CD8-positive, alpha-beta memory T cell (primary cell): Measurements from ENCODE around the gene ITGAD. TPM values are rescaled to one million over a fixed set of nuclear protein-coding genes. Genes with fewer than 3 reads are reported as not detected.
A peak's percentile ranks its signal among the peaks of the same experiment; 100 is the strongest.
"Not testable (repeated sequence)": the region's sequence is repeated elsewhere in the genome, so short reads cannot be mapped to it uniquely, and the experiment has no call there.

Experiments used
- CTCF ChIA-PET: fragments of 350-600 bp; sonication (Branson Sonifier 250); formaldehyde crosslinking; loops from one replicate; lab custom pipeline; 2021; ENCODE audit warnings: antibody characterized with exemption; lab: Charles Lee
- POLR2A ChIA-PET: fragments of 350-600 bp; sonication (Branson Sonifier 250); formaldehyde crosslinking; loops from one replicate; lab custom pipeline; 2021; ENCODE audit warnings: antibody characterized with exemption; lab: Charles Lee
- DNase-seq, 5 donors: peaks; one replicate each; pipeline versions ENCODE4 v3.0.0 to v3.0.0-alpha.2; 2020 to 2022; ENCODE audit warnings: mixed read lengths in 1 of 5
- H3K27ac ChIP-seq: one replicate; pipeline ENCODE4 v1.7.0; 2013; ENCODE audit warnings: low read depth, mild to moderate bottlenecking, low read length, moderate library complexity
- H3K27me3 ChIP-seq: 2 replicates; pipeline ENCODE4 v1.7.0; 2013; ENCODE audit warnings: low read length, mild to moderate bottlenecking; ENCODE audit not compliant: insufficient read depth, poor library complexity, severe bottlenecking
- H3K36me3 ChIP-seq: 2 replicates; pipeline ENCODE4 v1.7.0; 2013; ENCODE audit warnings: mild to moderate bottlenecking, low read length, moderate library complexity; ENCODE audit not compliant: insufficient read depth
- H3K4me1 ChIP-seq: 2 replicates; pipeline ENCODE4 v1.7.0; 2013; ENCODE audit warnings: mild to moderate bottlenecking, low read length, moderate library complexity; ENCODE audit not compliant: insufficient read depth
- H3K4me3 ChIP-seq: 2 replicates; pipeline ENCODE4 v1.7.0; 2013; ENCODE audit warnings: mild to moderate bottlenecking, low read length
- H3K9me3 ChIP-seq: 2 replicates; pipeline ENCODE4 v1.7.0; 2013; ENCODE audit warnings: mild to moderate bottlenecking, low read length
- H3K27ac Mint-ChIP-seq, 8 donors: one replicate each; pipeline ENCODE4 v1.8.0; 2020 to 2021; ENCODE audit warnings: mixed read lengths in 8 of 8, mild to moderate bottlenecking in 6 of 8, inconsistent platforms in 3 of 8, moderate library complexity in 3 of 8
- H3K27me3 Mint-ChIP-seq, 2 donors: one replicate each; pipeline ENCODE4 v1.8.0; 2020 to 2021; ENCODE audit warnings: mixed read lengths in 2 of 2, mild to moderate bottlenecking in 1 of 2, moderate library complexity in 1 of 2
- H3K36me3 Mint-ChIP-seq, 3 donors: one replicate each; pipeline ENCODE4 v1.8.0; 2020 to 2021; ENCODE audit warnings: mixed read lengths in 3 of 3, inconsistent platforms in 1 of 3, mild to moderate bottlenecking in 1 of 3
- H3K4me1 Mint-ChIP-seq, 3 donors: one replicate each; pipeline ENCODE4 v1.8.0; 2020 to 2021; ENCODE audit warnings: mixed read lengths in 3 of 3, inconsistent platforms in 1 of 3, mild to moderate bottlenecking in 1 of 3
- H3K4me3 Mint-ChIP-seq, 7 donors: one replicate each; pipeline ENCODE4 v1.8.0; 2020 to 2021; ENCODE audit warnings: mixed read lengths in 7 of 7, mild to moderate bottlenecking in 6 of 7, moderate library complexity in 4 of 7, inconsistent platforms in 2 of 7
- H3K9me3 Mint-ChIP-seq, 5 donors: one replicate each; pipeline ENCODE4 v1.8.0; 2020 to 2022; ENCODE audit warnings: mixed read lengths in 5 of 5, mild to moderate bottlenecking in 3 of 5, moderate library complexity in 2 of 5, inconsistent platforms in 1 of 5
- polyA plus RNA-seq: library from polyadenylated mRNA; unstranded; fragments of 300-500 nt; fragmentation: Illumina TruSeq; gene quantifications from one replicate; pipeline ENCODE4 v1.2.3, GENCODE V29; 2021
- total RNA-seq, 2 experiments: library from RNA; stranded (reverse); gene quantifications; one replicate each; pipeline ENCODE4 v1.2.3, GENCODE V29; 2021

Gene ITGAD
- total and polyA plus RNA-seq, 3 experiments from 2014 or later: 0.12 TPM; not detected in 2

DNA sequence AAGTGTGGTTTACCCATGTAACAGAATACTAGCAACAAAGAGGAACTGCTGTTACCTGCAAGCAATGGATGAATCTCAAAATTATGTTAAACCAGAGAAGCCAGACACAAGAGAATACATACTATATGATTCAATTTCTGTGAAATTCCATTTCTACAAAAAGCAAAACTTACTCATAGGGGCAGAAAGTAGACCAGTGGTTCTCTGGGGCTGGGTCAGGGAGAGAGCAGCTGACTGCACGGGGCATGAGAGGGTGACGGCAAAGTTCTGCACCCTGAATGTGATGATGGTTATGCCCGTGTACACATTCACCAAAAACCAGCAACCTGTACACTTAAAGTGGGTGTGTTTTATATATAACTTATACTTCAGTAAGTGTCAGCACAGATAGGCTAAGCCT is 46.4 kb downstream of the ITGAD start:
- H3K27me3 ChIP-seq: no peaks in the 10 kb centered on the region
- Mint-ChIP-seq H3K4me1 (peaks cover 12 to 19% (median 18%) of the 10 kb centered on the region in 3 donors), H3K27ac (no peak overlapping the region), H3K4me3 (peak overlapping the region in 1 of 7 donors; percentile 55), H3K36me3 (peaks cover 0 to 2% (median 0%) of the 10 kb centered on the region in 3 donors), H3K27me3 (peaks cover 0 to 1% of the 10 kb centered on the region in 2 donors), H3K9me3 (no peaks in the 10 kb centered on the region)
- ChIA-PET CTCF (no interaction called here), POLR2A (no interaction called here)
- no peaks in the 10 kb centered on the region for H3K4me1 ChIP-seq
- H3K4me3 ChIP-seq: no peak overlapping the region
- H3K9me3 ChIP-seq: no peaks in the 10 kb centered on the region
- no peaks in the 10 kb centered on the region for H3K36me3 ChIP-seq
- DNase-seq: no peak
- no peak overlapping the region for H3K27ac ChIP-seq

DNA sequence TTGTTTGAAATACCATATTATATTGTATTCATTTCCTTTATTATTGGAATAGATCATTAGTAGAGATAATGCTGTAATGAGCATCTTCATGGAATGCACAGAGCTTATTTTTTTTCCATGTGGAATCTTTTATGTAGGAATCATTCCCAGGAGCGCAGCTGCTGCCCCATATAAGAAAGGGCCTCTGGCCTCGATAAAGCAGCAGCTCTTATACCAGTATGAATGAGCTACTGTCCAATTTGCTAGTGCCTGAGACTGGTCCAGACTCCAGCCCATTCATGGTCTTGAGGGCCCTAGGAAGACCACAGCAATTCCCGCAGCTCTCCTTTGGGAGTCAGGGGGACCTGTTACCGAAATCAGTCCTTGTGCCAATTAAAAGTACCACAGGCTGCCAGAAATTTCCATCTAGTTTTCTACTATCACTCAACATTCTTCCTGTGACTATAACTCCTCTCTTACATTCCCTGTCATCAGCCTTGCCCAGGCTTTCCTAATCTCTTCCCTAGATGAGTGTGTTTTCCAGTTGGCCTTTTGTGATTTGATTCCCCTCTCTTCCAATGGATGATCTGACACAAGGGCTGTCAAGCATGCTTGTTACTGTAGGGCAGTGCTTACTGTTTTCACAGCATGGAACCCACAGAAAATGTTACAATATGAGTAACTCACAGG is 47.5 kb downstream of the ITGAD start:
- Histone ChIP-seq H3K4me3 (no peak overlapping the region), H3K27ac (no peak overlapping the region), H3K4me1 (no peaks in the 10 kb centered on the region), H3K36me3 (no peaks in the 10 kb centered on the region), H3K9me3 (no peaks in the 10 kb centered on the region), H3K27me3 (no peaks in the 10 kb centered on the region)
- Mint-ChIP-seq H3K27ac (peak overlapping the region in 1 of 8 donors; percentile 2), H3K4me1 (peaks cover 12 to 19% (median 18%) of the 10 kb centered on the region in 3 donors), H3K36me3 (peaks cover 0 to 2% (median 0%) of the 10 kb centered on the region in 3 donors), H3K4me3 (peak overlapping the region in 3 of 7 donors; percentile 34 to 84 (median 40)), H3K9me3 (no peaks in the 10 kb centered on the region), H3K27me3 (peaks cover 0 to 3% of the 10 kb centered on the region in 2 donors)
- ChIA-PET POLR2A (no interaction called here), CTCF (interaction anchor here (1.6 to 3.3 kb wide), 3 partner anchors 9 to 458 kb away, joined by 3 to 17 read pairs (median 3); no protein-coding TSS in a partner anchor)
- no peak for DNase-seq

DNA sequence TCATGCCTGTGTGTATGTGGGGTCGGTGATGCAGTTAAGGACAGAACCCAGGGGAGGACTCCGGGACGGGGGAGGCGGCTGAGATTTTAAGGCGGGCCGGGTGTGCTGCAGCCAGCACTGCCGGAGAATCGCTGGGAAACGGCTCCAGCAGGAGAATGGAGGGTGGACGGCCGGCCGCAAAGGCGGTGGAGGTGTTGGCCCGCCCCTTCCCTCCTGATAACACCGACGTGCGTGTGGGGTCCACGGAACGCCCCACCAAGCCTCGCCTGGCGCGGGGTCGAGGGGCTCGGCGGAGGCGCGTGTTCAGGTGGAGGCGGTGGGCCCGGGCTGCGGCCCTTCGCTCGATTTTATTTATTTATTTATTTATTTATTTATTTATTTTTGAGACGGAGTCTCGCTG is 48.8 kb downstream of the ITGAD start:
- H3K4me3 Mint-ChIP-seq: peak overlapping the region; percentile 66 to 84 (median 78)
- Histone ChIP-seq H3K27me3 (no peaks in the 10 kb centered on the region), H3K4me1 (no peaks in the 10 kb centered on the region), H3K36me3 (no peaks in the 10 kb centered on the region), H3K27ac (no peak overlapping the region), H3K4me3 (no peak overlapping the region), H3K9me3 (no peaks in the 10 kb centered on the region)
- no peaks in the 10 kb centered on the region for H3K9me3 Mint-ChIP-seq
- DNase-seq: no peak
- POLR2A ChIA-PET: interaction anchor here (0.8 to 1.8 kb wide), 2 partner anchors 17 to 262 kb away, joined by 4 to 6 read pairs; partner anchors contain the start of gene FUS
- H3K27me3 Mint-ChIP-seq: peaks cover 0 to 3% of the 10 kb centered on the region in 2 donors
- peaks cover 12 to 19% (median 18%) of the 10 kb centered on the region in 3 donors for H3K4me1 Mint-ChIP-seq
- CTCF ChIA-PET: interaction anchor here (0.7 to 3.3 kb wide), 13 partner anchors 9 to 490 kb away, joined by 3 to 24 read pairs (median 4); partner anchors contain the start of genes ARMC5 and HSD3B7
- peaks cover 0 to 2% (median 0%) of the 10 kb centered on the region in 3 donors for H3K36me3 Mint-ChIP-seq
- H3K27ac Mint-ChIP-seq: peak overlapping the region in 2 of 8 donors; percentile 58 to 59

DNA sequence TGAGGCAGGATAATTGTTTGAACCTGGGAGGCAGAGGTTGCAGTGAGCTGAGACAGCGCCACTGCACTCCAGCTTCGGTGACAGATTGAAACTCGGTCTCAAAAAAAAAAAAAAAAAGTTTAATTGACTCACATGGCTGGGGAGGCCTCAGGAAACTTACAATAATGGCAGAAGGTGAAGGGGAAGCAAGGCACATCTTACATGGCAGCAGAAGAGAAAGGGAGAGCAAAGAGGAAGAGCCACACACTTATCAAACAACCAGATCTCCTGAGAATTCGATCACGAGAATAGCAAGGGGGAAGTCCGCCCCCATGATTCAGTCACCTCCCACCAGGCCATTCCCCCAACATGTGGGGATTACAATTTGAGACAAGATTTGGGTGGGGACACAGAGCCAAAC is 52.8 kb downstream of the ITGAD start:
- peaks cover 6 to 15% (median 11%) of the 10 kb centered on the region in 3 donors for H3K4me1 Mint-ChIP-seq
- H3K36me3 ChIP-seq, H3K36me3 Mint-ChIP-seq, CTCF ChIA-PET, H3K27me3 ChIP-seq, H3K4me1 ChIP-seq, H3K9me3 Mint-ChIP-seq, H3K27ac ChIP-seq, H3K27me3 Mint-ChIP-seq, DNase-seq, H3K4me3 ChIP-seq, H3K9me3 ChIP-seq, POLR2A ChIA-PET, H3K4me3 Mint-ChIP-seq: not testable (repeated sequence)
- peak overlapping the region in 2 of 8 donors; percentile 3 to 75 for H3K27ac Mint-ChIP-seq

DNA sequence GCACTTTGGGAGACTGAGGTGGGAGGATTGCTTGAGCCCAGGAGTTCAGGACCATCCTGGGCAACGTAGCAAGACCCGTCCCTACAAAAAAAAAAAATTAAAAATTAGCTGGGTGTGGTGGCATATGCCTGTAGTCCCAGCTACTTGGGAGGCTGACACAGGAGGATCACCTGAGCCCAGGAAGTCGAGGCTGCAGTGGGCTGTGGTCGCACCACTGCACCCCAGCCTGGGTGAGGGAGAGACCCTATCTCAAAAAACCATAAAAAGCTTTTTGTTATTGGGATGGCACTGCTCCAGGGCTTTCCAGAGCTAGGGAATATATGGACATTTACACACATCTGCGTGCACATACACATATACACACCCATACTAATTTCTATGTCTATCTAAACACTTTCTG is 58.1 kb downstream of the ITGAD start:
- peaks cover 12% of the 10 kb centered on the region for H3K4me1 ChIP-seq
- H3K27me3 ChIP-seq: no peaks in the 10 kb centered on the region
- DNase-seq: no peak
- ChIA-PET POLR2A (interaction anchor here (1.0 kb wide), 1 partner anchor 422 kb away, joined by 6 read pairs; the partner anchor contains the start of gene ZNF267), CTCF (interaction anchor here (1.0 to 1.5 kb wide), 5 partner anchors 8 to 417 kb away, joined by 3 to 12 read pairs (median 4); partner anchors contain the start of gene ZNF843)
- Mint-ChIP-seq H3K9me3 (no peaks in the 10 kb centered on the region), H3K36me3 (peaks cover 0 to 9% (median 4%) of the 10 kb centered on the region in 3 donors), H3K27me3 (no peaks in the 10 kb centered on the region), H3K4me3 (no peak overlapping the region), H3K27ac (peak overlapping the region in 3 of 8 donors; percentile 1 to 74 (median 19)), H3K4me1 (peaks cover 23 to 36% (median 33%) of the 10 kb centered on the region in 3 donors)
- H3K27ac ChIP-seq: no peak overlapping the region
- no peaks in the 10 kb centered on the region for H3K9me3 ChIP-seq
- H3K4me3 ChIP-seq: no peak overlapping the region
- H3K36me3 ChIP-seq: no peaks in the 10 kb centered on the region

DNA sequence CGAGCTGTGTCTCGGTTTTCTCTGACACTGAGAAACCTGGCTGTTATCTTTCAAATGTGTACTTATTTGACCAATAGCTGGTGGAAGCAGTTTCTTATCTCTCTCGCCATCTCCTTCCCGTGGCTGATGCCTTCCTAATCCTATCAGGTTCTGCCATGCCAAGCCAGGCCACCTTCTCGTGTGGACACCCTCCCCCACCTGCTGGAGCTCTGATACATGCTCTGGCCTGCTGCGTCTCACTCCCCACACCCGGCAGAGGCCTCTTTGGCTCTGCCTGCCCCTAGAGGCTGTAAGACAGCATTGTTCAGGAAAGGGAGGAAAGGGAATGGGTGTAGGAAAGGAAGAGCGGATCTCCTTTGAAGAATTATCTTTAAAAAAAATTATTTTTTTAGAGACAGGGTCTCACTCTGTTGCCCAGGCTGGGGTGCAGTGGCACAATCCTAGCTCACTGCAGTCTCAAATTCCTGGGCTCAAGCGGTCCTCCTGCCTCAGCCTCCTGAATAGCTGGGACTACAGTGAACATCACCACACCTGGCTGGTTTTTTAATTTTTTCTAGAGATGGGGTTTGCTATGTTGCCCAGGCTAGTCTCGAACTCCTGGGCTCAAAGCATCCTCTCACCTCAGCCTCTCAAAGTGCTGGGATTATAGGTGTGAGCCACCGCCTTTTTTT is 58.7 kb downstream of the ITGAD start:
- Histone ChIP-seq H3K4me3 (no peak overlapping the region), H3K4me1 (peaks cover 16% of the 10 kb centered on the region), H3K36me3 (no peaks in the 10 kb centered on the region), H3K9me3 (no peaks in the 10 kb centered on the region), H3K27ac (no peak overlapping the region), H3K27me3 (no peaks in the 10 kb centered on the region)
- no peak for DNase-seq
- ChIA-PET POLR2A (interaction anchor here (1.0 kb wide), 1 partner anchor 422 kb away, joined by 6 read pairs; the partner anchor contains the start of gene ZNF267), CTCF (interaction anchor here (1.0 to 1.5 kb wide), 5 partner anchors 9 to 417 kb away, joined by 3 to 12 read pairs (median 4); partner anchors contain the start of gene ZNF843)
- peak overlapping the region in 5 of 8 donors; percentile 19 to 95 (median 54) for H3K27ac Mint-ChIP-seq
- H3K27me3 Mint-ChIP-seq: no peaks in the 10 kb centered on the region
- H3K36me3 Mint-ChIP-seq: peaks cover 0 to 9% (median 4%) of the 10 kb centered on the region in 3 donors
- H3K4me1 Mint-ChIP-seq: peaks cover 25 to 41% (median 39%) of the 10 kb centered on the region in 3 donors
- no peaks in the 10 kb centered on the region for H3K9me3 Mint-ChIP-seq
- H3K4me3 Mint-ChIP-seq: no peak overlapping the region

DNA sequence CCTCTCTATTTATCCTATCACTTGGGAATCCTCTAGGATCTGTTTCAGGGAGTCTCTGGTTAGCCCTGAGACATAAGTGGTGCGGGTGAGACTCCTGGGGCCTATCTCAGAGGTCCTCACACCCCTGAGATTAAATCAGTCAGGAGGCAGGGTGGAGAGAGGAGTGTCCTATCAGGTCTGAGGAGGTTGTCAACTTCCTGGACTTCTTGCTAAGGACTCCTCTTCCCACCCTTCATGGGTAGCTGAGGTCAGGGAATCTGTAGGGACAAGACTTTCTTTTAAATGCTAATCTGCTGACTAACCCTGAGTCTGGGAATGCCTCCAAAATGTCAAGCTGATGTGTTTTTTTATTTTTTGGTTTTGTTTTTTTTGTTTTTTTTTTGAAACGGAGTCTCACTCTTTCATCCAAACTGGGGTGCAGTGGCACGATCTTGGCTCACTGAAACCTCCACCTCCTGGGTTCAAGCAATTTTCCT is 59.5 kb downstream of the ITGAD start:
- Histone ChIP-seq H3K4me1 (peaks cover 25% of the 10 kb centered on the region), H3K27me3 (no peaks in the 10 kb centered on the region), H3K4me3 (no peak overlapping the region), H3K36me3 (no peaks in the 10 kb centered on the region), H3K9me3 (no peaks in the 10 kb centered on the region), H3K27ac (peak overlapping the region; percentile 49)
- Mint-ChIP-seq H3K27ac (peak overlapping the region in 4 of 8 donors; percentile 13 to 95 (median 34)), H3K9me3 (no peaks in the 10 kb centered on the region), H3K4me3 (no peak overlapping the region), H3K27me3 (no peaks in the 10 kb centered on the region), H3K36me3 (peaks cover 0 to 9% (median 4%) of the 10 kb centered on the region in 3 donors), H3K4me1 (peaks cover 34 to 49% (median 43%) of the 10 kb centered on the region in 3 donors)
- ChIA-PET CTCF (interaction anchor here (1.0 kb wide), 1 partner anchor 10 kb away, joined by 4 read pairs; the partner anchor contains the start of gene ZNF843), POLR2A (no interaction called here)
- DNase-seq: no peak
